PFSK-1 (cell line): ENCODE results near the gene FDXR.

ENCODE experiments used
- POLR2AphosphoS5 ChIP-seq: IDR thresholded peaks from 2 replicates; pipeline ENCODE4 v1.6.1; 2012; ENCODE audit warnings: low read depth, mild to moderate bottlenecking, control low read depth, low read length, moderate library complexity
- TAF1 ChIP-seq: IDR thresholded peaks from 2 replicates; pipeline ENCODE4 v1.6.1; 2012; ENCODE audit warnings: low read length, control low read depth, borderline replicate concordance; ENCODE audit not compliant: insufficient read depth

DNA sequence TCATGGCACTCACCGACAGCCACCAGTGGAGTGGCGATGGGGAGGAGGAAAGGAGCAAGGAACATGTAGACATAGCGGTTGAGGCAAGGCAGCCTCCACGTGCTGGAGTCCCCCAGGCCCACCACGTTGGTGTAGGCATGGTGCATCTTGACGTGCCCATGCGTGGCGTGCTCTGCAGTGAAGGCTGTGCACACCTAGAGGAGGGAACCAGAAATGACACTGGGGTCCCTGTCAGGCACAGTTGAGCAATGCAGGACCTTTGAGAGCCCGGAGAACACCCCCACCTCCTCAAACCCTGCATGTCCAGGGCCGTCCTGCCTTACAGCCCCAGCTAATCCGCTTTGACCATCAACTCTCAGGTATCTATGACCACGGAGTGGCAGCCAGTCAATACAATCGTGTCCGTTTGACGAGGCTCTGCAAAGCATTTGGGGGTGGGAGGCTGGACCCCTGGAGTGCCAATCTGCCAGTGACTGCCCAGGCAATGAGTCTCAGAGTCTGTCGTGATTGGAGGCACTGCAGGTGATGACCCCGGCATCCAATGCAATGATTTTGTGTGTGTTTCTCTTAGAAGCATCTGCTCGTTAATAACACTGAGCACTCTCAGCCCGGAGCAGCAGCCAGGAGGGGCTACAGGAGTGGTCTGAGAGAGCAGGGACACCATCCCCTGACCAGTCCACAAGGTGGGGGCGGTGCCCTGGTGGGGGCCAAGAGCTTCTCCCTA lies 9.9 kb upstream of the FDXR start:
- TF ChIP-seq POLR2AphosphoS5 (no peak), TAF1 (no peak)
